ENCODE data around the gene KIZ.

KIZ gene

DNA sequence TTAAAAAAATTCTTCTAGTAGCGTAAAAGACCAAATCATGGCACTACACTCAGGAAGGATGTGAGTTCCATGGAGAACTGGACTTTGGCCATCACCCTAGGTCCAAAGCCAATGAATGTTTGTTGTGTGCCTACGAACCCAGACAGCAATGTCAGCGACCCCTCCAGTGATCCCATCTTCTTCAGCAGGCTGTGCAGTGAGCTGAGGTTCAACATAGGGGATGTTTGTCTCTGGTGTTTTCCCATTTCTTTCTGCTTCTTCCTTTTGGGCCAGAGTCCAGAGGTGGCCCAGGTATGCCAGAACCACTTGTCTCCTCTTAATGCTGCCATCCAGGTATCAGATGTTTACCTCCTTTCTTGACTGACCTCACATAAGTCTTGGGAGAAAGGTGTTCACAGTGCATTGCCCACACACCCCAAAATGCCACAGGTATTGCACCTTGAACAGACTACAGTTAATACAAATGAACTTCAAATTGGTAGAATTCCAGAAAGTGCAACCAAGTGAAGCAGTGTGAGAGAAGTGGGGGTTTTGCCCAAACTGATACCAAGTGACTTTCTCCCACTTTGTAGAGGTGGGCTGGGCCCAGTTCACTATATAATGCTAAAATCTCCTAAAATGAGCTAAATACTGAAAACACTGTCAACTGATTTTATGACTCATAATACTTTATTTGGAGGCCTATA is 14.1 kb downstream of the KIZ start:
- no peak for DNase-seq
- Mint-ChIP-seq H3K27me3 (no peaks in the 10 kb centered on the region), H3K27ac (no peak overlapping the region), H3K9me3 (no peaks in the 10 kb centered on the region), H3K4me1 (no peaks in the 10 kb centered on the region), H3K4me3 (no peak overlapping the region), H3K36me3 (peaks cover 23 to 35% of the 10 kb centered on the region in 2 donors)
- ATAC-seq (replicated peaks), result no peak

DNA sequence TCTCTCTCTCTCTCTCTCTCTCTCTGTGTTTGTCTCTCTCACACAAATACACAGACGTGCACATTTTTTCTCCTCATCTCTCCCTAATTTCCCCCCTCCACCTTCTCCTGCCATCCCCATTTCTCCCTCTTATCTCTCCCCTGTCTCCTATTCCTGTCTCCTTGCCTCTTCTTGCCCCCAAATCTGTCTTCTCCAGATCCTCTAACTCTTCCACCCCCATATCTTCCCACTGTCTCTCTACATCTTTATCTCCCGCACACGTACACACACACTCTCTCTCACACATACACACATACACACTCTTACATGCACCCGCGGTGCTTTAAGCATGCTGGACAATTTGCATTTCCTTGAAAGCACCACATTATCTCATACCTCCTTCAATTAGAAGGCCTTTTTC is 15.9 kb downstream of the KIZ start:
- H3K36me3 Mint-ChIP-seq, result peaks cover 23 to 26% of the 10 kb centered on the region in 2 donors
- H3K4me1 Mint-ChIP-seq, result no peaks in the 10 kb centered on the region
- H3K27ac Mint-ChIP-seq, result no peak overlapping the region
- DNase-seq, result no peak
- no peak overlapping the region for H3K4me3 Mint-ChIP-seq
- H3K27me3 Mint-ChIP-seq, result no peaks in the 10 kb centered on the region
- no peaks in the 10 kb centered on the region for H3K9me3 Mint-ChIP-seq
- no peak for ATAC-seq (replicated peaks)

DNA sequence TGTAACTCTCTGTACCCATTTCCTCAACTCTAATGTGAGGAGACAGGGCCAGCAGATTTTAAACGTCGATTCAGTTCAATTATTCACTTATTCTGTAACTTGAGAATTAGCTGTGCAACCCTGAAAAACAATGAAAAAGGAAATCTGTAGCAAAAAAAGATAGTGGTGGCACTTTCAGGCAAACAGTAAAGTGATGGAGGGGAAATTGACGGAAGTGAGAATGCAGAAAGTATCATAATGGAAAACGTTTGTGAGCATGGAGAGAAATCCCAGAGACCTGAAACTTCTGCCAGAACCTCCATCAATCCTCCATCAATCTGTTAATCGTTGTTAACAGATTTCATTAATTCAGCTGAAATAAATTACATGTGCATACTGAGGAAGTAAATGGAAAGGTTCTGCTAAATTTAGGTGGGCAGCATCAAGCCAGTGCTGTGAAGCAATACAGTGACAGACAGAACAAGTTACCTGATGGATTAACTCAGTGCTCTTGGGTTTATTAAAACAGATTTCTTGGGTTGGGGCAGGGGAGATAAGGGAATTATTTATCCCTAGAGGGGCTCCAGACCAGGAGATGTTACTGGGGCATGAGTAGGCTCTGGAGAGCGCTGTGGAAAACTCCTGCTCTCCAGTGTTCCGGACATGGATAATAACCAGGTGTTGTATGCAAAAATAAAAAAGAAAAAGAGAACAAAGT is 17.5 kb downstream of the KIZ start:
- no peaks in the 10 kb centered on the region for H3K9me3 Mint-ChIP-seq

DNA sequence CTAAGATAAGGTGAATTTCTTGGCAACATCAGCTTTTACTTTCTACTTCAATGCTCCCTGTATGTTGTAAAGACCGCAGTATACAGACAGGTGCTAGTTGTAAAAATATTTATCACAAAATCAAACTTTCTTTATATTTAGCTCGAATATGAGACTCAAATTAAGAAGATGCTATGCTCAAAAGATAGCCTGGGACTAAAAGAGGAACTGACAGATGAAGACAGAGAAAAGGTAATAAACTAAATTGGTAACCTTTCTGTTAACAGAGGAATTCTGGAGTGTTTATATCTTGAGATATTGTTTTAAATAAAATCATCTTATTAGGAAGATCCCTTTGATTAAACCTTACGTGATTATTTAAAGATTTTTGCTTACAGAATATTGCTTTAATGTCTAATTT is 19.5 kb downstream of the KIZ start:
- ATAC-seq (replicated peaks), result no peak
- no peaks in the 10 kb centered on the region for H3K27me3 Mint-ChIP-seq
- no peaks in the 10 kb centered on the region for H3K4me1 Mint-ChIP-seq

More for the DNA sequence above, 17.5 kb downstream of the KIZ start:
- no peaks in the 10 kb centered on the region for H3K27me3 Mint-ChIP-seq
- H3K4me3 Mint-ChIP-seq, result no peak overlapping the region
- no peak for DNase-seq
- H3K27ac Mint-ChIP-seq, result no peak overlapping the region
- H3K4me1 Mint-ChIP-seq, result no peaks in the 10 kb centered on the region
- ATAC-seq (replicated peaks), result no peak
- peaks cover 16 to 19% of the 10 kb centered on the region in 2 donors for H3K36me3 Mint-ChIP-seq

DNA sequence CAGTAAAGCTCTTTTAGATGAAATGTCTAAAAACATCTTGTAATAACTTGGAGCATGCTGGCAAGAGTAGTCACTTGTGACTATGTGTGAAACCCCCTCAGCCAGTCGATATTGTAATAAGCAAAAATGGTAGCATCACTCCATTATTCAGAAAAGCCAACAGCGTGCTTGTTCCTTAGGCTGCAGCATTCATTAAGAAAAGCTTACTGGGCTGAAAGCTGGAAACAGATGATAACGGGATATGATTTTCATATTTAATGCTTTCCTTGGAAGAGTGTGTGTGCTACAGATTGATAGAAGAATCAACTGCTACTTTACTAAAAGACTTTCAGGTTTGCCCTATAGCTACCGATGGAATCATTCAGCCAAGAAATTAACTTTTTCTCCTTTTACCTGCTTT is 20.3 kb downstream of the KIZ start:
- H3K27me3 Mint-ChIP-seq, result no peaks in the 10 kb centered on the region
- H3K27ac Mint-ChIP-seq, result no peak overlapping the region
- H3K4me3 Mint-ChIP-seq, result no peak overlapping the region
- no peak for ATAC-seq (replicated peaks)
- H3K36me3 Mint-ChIP-seq, result peaks cover 12 to 19% of the 10 kb centered on the region in 2 donors
- DNase-seq, result no peak
- no peaks in the 10 kb centered on the region for H3K4me1 Mint-ChIP-seq
- no peaks in the 10 kb centered on the region for H3K9me3 Mint-ChIP-seq

More for the DNA sequence above, 19.5 kb downstream of the KIZ start:
- DNase-seq, result no peak
- Mint-ChIP-seq H3K4me3 (no peak overlapping the region), H3K27ac (no peak overlapping the region), H3K36me3 (peaks cover 12 to 22% of the 10 kb centered on the region in 2 donors), H3K9me3 (no peaks in the 10 kb centered on the region)

DNA sequence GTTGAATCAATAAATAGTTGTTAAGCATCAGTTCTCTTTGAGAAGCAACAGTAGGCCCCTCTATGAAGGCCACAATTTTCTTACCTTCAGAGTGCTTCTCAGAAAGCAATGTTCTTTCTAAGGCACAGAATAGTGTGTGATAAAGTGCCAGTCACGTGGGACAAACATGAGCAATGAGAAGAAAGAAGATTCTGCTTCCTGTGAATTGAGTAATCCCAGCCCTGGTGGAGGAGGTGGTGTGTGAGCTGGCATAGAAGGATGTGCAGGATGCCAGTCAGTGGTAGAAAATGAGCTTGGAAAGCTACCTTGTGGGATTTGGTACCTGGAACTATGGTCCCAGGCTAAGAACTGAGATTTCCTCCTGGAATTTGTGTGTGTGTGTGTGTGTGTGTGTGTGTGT is 21.7 kb downstream of the KIZ start:
- H3K9me3 Mint-ChIP-seq, result no peaks in the 10 kb centered on the region
- DNase-seq, result no peak
- no peak overlapping the region for H3K27ac Mint-ChIP-seq
- H3K4me3 Mint-ChIP-seq, result no peak overlapping the region
- H3K36me3 Mint-ChIP-seq, result peaks cover 6 to 17% of the 10 kb centered on the region in 2 donors
- no peaks in the 10 kb centered on the region for H3K27me3 Mint-ChIP-seq
- no peaks in the 10 kb centered on the region for H3K4me1 Mint-ChIP-seq
- ATAC-seq (replicated peaks), result no peak

DNA sequence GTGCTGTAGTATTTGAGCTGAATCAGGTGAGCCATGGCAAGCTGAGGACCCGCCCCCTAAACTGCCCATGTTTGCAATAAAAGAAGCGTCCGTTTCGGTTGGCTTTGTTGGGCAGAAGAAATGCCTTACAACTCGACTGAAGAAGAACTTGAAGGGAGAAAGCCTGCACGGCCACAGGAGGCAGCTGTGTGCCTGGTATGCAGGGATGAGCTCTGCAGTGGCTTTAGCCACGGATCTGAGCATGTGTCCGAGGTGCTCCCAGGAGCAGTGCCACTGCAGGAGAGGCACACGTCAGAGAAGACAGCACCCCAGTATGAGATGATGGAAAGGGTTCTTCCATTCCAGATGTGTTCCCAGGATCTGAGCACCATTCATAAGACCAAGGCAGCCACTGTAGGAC is 23.5 kb downstream of the KIZ start:
- no peaks in the 10 kb centered on the region for H3K4me1 Mint-ChIP-seq
- H3K27me3 Mint-ChIP-seq, result no peaks in the 10 kb centered on the region
- no peak for ATAC-seq (replicated peaks)
- DNase-seq, result no peak
- H3K4me3 Mint-ChIP-seq, result no peak overlapping the region
- peaks cover 7 to 24% of the 10 kb centered on the region in 2 donors for H3K36me3 Mint-ChIP-seq
- no peak overlapping the region for H3K27ac Mint-ChIP-seq
- no peaks in the 10 kb centered on the region for H3K9me3 Mint-ChIP-seq

DNA sequence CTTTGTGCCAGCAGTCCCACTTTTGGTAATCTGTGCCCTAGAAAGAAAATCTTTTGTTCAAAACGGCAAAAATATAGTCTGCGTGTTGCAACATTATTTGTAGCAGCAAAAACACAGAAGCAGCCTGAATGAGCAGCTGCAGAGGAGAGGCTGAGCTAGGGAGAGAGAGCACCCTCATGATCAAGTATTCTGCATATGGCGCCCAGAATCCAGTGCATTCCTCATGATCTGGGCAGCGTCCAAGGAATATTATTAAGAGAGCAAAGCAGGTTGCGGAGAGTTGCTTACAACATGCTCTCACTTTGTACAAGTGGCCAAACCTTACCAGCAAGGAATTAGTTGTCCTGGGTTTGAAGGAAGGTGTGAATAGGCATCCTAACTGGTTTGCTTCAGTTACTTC is 25.9 kb downstream of the KIZ start:
- Mint-ChIP-seq H3K4me1 (no peaks in the 10 kb centered on the region), H3K36me3 (peaks cover 13 to 35% of the 10 kb centered on the region in 2 donors), H3K27me3 (no peaks in the 10 kb centered on the region), H3K27ac (no peak overlapping the region), H3K9me3 (peaks cover 0 to 2% of the 10 kb centered on the region in 2 donors), H3K4me3 (no peak overlapping the region)
- ATAC-seq (replicated peaks) (no peak), DNase-seq (no peak)

DNA sequence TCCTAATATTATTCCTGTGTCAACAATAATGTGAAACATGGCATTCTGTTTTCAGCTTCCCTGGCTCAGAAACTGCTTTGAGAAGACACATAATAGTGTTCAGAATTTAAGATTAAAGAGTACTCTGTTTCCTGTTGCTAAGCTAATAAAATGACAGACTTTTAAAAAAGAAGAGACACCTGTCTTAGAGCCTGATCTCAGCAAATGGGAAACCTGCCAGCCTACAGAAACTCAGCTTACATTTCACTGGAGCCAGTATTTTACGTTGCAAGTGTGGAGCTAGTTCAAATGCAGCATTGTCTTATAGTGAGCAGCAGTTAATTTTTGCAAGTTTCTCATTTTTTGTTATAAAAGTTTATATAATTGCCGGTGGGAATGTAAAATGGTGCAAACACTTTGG is 28.8 kb downstream of the KIZ start:
- H3K27ac Mint-ChIP-seq, result no peak overlapping the region
- peaks cover 7 to 22% of the 10 kb centered on the region in 2 donors for H3K36me3 Mint-ChIP-seq
- no peaks in the 10 kb centered on the region for H3K27me3 Mint-ChIP-seq
- ATAC-seq (replicated peaks) (no peak), DNase-seq (no peak)
- H3K9me3 Mint-ChIP-seq, result peaks cover 0 to 2% of the 10 kb centered on the region in 2 donors
- no peaks in the 10 kb centered on the region for H3K4me1 Mint-ChIP-seq
- no peak overlapping the region for H3K4me3 Mint-ChIP-seq

DNA sequence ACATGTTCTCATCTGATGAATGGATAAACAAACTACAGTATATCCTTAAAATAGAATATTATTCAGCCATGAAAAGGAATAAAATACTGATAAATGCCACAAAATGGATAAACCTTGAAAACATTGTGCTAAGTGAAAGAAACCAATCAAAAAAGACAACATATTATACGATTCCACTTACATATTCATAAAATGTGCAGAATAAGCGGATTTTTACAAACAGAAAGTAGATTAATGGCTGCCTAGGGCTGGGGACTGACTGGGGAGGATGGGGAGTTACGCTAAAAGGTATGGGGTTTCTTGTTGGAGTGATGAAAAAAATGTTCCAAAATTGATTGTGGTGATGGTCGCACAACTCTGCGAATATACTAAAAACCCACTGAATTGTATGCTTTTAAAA is 29.4 kb downstream of the KIZ start:
- DNase-seq, result no peak
- Mint-ChIP-seq H3K36me3 (peaks cover 11 to 26% of the 10 kb centered on the region in 2 donors), H3K27ac (no peak overlapping the region), H3K4me1 (peaks cover 0 to 4% of the 10 kb centered on the region in 2 donors), H3K27me3 (no peaks in the 10 kb centered on the region), H3K4me3 (no peak overlapping the region), H3K9me3 (peaks cover 2% of the 10 kb centered on the region in 2 donors)
- no peak for ATAC-seq (replicated peaks)

DNA sequence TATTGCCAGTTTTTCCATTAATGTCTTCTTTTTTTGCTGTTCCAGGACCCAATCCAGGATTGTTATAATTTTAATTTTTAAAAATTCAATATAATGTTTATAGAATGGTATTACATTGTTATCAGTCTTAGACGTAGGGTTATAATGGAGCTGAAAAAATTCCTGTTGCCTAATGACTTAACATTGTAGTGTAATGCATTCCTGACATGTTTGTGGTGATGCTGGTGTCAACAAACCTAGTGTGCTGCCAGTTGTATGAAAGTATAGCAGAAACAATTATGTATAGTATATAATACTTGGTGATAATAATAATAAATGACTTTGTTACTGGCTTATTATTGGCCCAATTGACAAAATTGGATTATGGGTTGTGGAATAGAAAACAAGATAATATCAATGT is 30.4 kb downstream of the KIZ start:
- Mint-ChIP-seq H3K4me1 (peaks cover 0 to 6% of the 10 kb centered on the region in 2 donors), H3K27ac (no peak overlapping the region), H3K36me3 (peaks cover 13 to 29% of the 10 kb centered on the region in 2 donors), H3K9me3 (peaks cover 2 to 4% of the 10 kb centered on the region in 2 donors), H3K4me3 (no peak overlapping the region), H3K27me3 (no peaks in the 10 kb centered on the region)
- DNase-seq (no peak), ATAC-seq (replicated peaks) (no peak)

DNA sequence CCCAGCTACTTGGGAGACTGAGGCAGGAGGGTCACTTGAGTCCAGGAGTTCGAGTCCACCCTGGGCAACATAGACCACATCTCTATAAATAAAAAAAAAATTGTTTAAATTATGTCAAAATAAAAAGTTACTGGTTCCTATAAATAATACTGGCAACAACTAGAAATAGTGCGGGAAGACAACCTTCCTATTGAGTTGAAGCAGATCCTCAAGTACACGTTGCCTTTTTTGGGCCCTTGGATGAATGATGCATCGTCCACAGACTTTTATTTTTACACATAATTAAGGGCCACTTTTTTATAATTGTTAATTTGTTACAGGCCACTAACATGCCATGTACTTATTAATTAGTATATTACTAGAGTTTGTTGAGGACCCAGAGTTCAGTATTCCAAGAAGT is 31.1 kb downstream of the KIZ start:
- H3K4me1 Mint-ChIP-seq, result peaks cover 0 to 6% of the 10 kb centered on the region in 2 donors
- ATAC-seq (replicated peaks) (no peak), DNase-seq (no peak)
- peaks cover 2 to 4% of the 10 kb centered on the region in 2 donors for H3K9me3 Mint-ChIP-seq
- H3K4me3 Mint-ChIP-seq, result no peak overlapping the region
- no peaks in the 10 kb centered on the region for H3K27me3 Mint-ChIP-seq
- H3K36me3 Mint-ChIP-seq, result peaks cover 15 to 30% of the 10 kb centered on the region in 2 donors
- H3K27ac Mint-ChIP-seq, result no peak overlapping the region

DNA sequence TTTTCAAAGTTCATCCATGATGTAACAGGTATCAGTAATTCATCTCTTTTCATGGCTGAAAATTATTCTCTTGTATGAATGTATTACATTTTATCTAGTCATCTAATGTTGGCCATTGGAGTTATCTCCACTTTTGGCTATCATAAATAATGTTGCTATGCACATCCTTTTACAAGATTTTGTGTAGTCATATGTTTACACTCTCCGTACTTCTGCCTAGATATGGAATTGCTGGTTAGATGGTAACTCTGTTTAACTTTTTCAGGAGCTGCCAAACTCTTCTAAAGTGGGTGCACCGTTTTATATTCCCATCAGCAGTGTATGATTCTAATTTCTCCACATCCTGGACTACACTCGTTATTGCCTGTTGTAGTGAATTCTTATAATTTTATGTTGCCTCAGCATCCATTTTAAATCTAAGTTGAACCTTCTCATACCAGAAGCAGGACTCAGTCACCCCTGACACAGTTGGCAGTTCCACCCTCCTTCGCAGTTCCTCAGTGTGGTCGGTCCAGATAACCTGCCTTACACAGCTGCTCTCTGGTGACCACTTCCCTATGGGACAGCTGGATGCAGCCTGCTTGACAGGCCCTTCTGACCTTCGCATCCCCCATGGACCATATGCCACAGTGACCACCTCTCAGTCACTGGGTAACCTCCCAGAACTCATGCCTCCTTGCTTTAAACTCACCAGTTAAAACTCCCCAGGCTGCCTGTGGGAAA is 33.9 kb downstream of the KIZ start:
- Mint-ChIP-seq H3K4me3 (no peak overlapping the region), H3K27ac (peak overlapping the region; percentile 2), H3K4me1 (peaks cover 0 to 6% of the 10 kb centered on the region in 2 donors), H3K9me3 (peaks cover 2 to 4% of the 10 kb centered on the region in 2 donors), H3K36me3 (peaks cover 15 to 35% of the 10 kb centered on the region in 2 donors), H3K27me3 (no peaks in the 10 kb centered on the region)
- DNase-seq (no peak), ATAC-seq (replicated peaks) (peak; percentile 65 to 77)

DNA sequence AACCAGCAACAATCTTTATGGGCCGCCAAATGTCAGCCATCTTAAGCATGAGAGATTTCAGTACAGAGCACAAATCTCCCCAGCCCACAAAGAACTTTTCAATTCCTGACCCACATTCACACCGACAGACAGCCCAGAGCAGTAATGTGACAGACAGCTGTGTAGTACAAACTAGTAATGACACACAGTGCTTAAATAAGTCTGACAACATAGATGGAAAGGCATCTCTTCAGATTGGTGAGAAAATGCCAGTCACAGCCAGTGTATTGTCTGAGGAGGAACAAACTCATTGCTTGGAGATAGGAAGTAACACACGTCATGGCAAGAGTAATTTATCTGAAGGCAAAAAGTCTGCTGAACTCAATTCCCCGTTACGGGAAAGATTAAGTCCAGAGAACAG is 36.0 kb downstream of the KIZ start:
- Mint-ChIP-seq H3K4me3 (no peak overlapping the region), H3K4me1 (peaks cover 0 to 9% of the 10 kb centered on the region in 2 donors), H3K9me3 (peaks cover 0 to 4% of the 10 kb centered on the region in 2 donors), H3K36me3 (peaks cover 25 to 40% of the 10 kb centered on the region in 2 donors), H3K27ac (no peak overlapping the region), H3K27me3 (no peaks in the 10 kb centered on the region)
- ATAC-seq (replicated peaks) (no peak), DNase-seq (no peak)
